ENCODE data around the gene MGMT.

The MGMT gene

DNA sequence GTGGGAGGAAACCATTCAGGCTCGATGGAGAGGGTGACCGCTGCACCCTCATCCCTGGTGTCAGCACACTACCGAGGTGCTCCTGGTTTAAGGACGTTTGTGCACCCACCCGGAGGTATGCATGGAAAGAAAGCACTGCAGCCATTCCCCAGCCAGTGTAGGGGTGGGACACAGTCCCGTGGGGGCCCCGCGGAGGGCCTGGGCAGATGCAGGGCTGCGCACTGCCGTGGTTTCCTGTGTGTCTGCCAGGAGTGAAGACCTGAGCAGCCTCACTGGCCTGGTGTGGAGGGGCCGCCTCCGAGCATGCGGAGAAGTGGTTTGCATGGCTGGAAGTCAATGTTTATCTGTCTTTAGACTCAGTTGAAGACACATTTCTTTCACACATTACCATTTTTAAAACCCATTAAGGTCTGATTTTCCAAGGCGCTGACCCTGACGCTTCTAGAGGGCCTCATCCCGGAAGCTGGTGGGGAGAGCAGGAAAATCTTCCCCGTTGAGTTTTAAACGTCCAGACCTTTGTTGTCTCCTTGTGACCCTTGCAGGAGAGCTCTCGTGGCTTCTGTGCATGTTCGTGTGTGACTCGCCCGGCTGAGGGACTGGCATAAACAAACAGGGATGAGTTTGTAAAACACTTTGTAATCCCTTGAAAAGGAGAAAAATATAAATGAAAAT is 188.1 kb downstream of the MGMT start:
- DNase-seq (ENCODE audit: low spot score), result no peak

DNA sequence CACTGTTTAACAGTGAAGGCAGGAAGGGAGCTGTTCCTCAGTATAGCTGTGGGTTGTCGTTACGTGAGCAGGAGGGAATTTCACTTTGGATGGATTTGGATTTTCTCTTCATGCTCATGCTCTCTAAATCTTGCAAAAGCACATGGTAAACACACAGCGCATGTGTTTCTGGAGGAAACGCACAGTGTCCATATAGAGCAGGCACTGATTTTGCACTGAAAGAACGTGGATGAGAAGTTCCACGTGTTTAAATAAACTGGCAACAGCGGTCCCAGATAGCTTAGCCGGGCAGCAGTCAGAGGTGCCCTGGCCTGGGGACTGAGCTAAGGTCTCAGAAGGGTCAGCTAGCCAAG is 188.6 kb downstream of the MGMT start:
- no peak for DNase-seq (ENCODE audit: low spot score)

DNA sequence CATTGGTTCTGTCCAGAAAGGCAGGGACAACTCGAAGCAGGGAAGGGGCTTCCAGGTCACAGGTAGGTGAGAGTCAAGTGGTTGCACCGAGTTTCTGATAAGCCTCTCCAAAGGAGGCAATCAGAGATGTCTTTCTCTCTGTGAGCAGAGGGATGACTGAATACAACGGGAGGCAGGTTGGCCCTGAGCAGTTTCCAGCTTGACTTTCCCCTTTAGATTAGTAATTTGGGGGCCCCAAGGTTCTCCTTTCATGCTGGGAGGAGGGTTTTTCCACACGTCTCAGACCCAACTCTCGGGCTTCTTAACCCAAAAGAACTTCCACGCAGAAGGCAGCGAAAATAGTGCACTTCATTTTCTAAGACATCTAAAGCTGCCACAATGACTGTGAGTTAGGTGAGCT is 189.6 kb downstream of the MGMT start:
- no peak for DNase-seq (ENCODE audit: low spot score)

GRCh38 chr10:129657297-129658017 is 190.4 kb downstream of the MGMT start:
- DNase-seq (ENCODE audit: low spot score), result no peak

- DNase-seq (ENCODE audit: low spot score), result no peak
Observed at GRCh38 chr10:129658376-129659072, 191.5 kb downstream of the MGMT start.

DNA sequence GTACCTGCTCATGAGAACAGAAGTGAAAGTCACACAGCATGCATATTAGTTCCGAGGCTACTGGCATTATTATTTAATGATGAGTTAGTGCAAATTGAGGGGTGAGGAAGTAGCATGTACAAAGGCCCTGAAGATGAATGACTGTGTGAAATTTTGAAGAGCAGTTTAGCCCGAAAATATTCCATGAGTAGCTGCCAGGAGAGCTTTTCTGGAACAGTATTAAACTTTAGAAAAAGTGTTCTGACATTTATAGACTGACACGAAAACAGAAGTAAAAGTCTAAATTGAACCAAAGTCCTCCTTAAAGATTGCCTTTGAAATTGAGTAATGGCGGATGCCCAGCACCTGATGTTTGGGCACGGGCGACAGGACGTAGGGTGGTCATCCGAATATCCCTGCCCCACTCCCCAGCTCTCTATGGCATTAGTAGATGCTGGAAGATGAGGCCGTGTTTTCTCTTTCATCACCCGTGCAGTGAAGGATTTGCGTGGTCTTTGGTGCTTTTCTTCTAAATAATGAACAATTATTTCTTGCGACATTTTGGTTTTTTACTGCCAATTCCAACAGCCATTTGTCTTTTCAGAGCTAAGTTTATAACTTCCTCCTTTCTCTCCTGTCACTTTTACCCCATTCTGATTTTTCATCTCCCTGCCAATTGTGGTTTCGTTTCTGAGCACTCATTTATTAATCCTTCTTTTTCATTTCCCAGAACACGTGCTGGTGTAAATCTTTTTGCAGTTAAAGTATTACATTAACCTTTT is 192.6 kb downstream of the MGMT start:
- no peak for DNase-seq (ENCODE audit: low spot score)

DNA sequence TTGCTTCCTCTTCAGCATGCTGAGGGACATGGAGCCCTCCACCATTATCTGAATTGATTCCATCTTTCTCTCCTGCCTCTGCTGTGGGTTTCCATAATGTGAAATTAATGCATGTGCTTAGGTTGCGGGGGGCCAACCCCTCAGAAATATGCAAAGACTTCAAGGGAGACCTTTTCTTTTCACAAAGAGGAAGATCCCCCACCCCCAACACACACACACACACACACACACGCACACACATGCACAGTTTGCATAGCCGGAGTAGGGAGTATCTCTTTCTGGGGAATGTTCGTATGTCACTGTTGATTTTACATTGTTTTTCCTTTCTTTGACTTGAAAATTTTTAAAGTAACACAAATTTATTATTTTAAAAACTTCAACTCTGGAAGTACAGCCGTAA is 193.5 kb downstream of the MGMT start:
- no peak for DNase-seq (ENCODE audit: low spot score)

GRCh38 chr10:129662426-129662825 is 195.4 kb downstream of the MGMT start:
- DNase-seq (ENCODE audit: low spot score), result no peak

DNA sequence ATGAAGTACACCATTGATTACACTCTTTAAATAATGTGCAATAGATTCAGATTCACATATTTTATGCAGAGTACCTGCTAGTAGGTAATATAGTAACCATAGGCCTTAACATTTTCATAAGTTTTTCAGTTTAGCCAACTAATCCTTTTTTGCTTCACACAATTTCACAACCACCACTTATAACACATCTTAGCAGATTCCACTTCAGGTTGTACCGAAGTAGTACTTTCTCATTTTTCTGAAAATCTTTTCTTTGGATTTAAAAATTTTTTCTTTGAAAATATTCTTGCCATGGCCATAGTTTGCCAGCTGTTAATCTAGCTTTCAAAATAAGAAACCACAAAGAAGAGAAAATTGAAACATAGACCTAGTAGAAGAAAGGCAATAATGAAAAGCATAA is 203.1 kb downstream of the MGMT start:
- no peak for DNase-seq (ENCODE audit: low spot score)

- no peak for DNase-seq (ENCODE audit: low spot score)
Observed at GRCh38 chr10:129673292-129673691, 206.3 kb downstream of the MGMT start.

GRCh38 chr10:129675027-129675769 is 208.2 kb downstream of the MGMT start:
- DNase-seq (ENCODE audit: low spot score), result no peak

DNA sequence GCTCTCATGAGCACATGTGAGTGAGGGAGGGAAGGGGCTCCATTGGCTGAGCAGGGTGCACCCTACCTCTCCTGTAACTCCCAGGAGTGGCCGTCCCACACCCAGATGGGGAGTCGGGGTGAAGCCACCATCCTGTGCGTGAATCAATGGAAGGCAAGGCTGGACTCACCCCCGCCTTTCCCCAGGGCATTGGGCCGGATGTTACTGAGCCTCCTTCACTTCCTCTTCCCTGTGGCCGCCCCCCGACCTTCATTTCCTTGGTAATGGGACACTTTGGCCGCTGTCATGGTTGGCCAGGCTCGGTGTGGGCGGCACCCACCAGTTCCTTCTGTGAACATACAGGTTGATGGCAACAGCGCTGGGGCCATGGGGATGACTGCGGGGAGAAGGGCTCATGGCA is 209.0 kb downstream of the MGMT start:
- DNase-seq (ENCODE audit: low spot score), result no peak

DNA sequence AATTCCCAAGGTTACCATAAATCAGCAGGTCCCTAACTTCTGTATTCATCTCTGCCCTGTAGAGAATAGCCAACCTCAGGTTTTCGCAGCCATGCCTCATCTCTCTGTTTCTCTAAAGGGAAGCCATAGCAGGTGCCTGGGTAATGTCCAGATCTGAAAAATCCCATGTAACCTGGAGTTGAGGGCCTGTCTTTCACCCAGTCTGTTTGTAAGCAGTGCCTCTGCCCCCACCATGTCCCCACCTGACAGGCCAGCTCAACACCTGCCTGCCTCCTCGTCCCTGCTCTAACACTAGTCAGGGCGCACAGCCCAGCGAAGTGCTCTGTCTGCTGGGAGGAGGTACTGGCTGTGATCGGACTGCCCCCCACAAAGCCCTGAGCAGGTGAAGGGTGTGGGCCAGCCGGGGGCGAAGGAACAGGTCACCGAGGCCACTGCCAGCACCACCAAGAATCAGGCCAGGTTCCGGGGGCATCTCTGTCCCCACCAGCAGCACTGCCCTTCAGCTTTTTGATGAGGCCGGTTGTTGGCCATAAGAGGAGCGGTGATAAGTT is 210.4 kb downstream of the MGMT start:
- DNase-seq (ENCODE audit: low spot score), result no peak

- no peak for DNase-seq (ENCODE audit: low spot score)
Observed at GRCh38 chr10:129678186-129678585, 211.1 kb downstream of the MGMT start.

DNA sequence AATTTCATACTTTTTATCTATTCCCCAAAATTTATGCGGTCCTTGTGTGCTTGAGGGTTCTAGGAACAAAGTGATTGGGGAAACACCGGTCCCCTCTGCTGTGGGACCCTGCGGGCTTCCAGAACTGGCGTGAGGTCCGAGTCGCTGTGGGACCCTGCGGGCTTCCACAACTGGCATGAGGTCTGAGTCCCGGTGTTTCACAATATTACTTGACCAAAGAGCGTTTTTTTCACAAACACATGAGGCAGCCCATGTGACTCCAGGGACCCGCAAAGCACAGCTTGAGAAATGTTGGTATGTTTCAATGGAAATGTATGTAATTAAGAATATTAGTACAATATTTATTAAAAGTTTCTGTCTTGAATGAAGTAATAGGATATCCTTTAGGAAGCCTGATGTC is 212.2 kb downstream of the MGMT start:
- DNase-seq (ENCODE audit: low spot score), result no peak

GRCh38 chr10:129680661-129681344 is 213.8 kb downstream of the MGMT start:
- no peak for DNase-seq (ENCODE audit: low spot score)

- DNase-seq (ENCODE audit: low spot score), result no peak
Observed at GRCh38 chr10:129681856-129682255, 214.8 kb downstream of the MGMT start.

DNA sequence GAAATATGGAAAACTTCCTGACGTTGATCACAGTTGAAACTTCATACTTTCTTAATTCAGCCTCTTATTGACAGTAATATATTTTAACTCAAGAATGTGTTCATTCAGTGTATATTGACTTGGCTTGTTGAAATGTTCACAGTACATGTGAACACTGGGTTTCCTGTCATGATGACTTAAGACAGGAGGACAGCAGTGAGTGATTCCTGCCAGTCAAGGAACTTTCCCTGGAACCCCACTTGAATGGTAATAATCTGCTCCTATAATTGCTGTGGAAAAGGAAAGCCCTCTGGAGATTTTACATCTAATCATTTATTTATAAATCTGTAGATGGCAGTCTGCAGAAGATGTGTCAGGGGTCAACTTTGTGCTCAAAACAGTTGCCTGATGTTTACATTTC is 216.5 kb downstream of the MGMT start:
- no peak for DNase-seq (ENCODE audit: low spot score)

- no peak for DNase-seq (ENCODE audit: low spot score)
Observed at GRCh38 chr10:129683920-129684319, 216.9 kb downstream of the MGMT start.

DNA sequence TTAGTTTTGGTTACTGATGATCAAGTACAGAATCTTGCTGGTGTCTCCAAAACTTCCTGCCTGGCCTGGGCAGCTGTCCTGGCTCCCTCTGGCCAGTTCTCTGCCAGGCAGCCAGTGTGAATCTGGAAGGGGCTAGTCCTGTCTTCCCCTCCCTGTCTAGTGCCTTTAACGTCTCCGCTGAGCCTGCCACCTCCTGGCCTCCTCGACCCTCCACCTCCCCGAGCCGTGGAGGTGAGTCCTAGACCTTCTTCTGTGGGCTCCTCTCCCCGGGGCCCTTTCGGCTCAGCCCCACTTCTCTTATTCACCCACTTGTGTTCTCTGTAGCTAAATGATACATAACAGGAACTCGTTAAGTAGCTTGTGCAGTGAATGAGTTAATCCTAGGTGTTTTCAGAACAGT is 218.2 kb downstream of the MGMT start:
- no peak for DNase-seq (ENCODE audit: low spot score)

DNA sequence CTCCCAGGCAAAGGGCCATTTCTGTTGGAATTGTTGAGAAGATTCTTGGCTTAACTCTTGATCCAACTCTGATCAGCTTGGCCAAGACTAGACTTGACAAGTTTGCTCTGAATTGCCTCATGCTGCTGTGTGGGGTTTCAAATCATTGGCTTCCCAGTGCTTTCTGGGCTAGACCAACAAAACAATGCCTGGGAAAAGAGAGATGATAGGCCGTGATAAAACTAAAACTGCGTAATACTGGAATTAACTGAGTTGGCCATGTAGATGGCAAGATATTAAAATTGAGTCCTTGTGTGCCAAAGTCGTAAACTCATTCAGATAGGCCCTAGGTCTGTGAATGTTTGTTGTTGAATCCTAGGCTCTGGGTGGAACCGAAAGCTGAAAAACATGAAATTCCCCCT is 222.6 kb downstream of the MGMT start:
- no peak for DNase-seq (ENCODE audit: low spot score)

Measured in hematopoietic multipotent progenitor cell treated with erythropoietin and hydrocortisone succinate and interleukin-3 and kit ligand, for 17 days (in vitro differentiated cells).